HTERT RPE-1 (cell line): ENCODE data around the gene SOHLH2.

Source experiments
- in situ Hi-C: fragments of 300-500 bp; cut with MboI; formaldehyde crosslinking; loops from 4 replicates; pipeline ENCODE4 v1.14.3; 2020; ENCODE audit warnings: low sequenced_read_pairs

Gene SOHLH2, protein sequence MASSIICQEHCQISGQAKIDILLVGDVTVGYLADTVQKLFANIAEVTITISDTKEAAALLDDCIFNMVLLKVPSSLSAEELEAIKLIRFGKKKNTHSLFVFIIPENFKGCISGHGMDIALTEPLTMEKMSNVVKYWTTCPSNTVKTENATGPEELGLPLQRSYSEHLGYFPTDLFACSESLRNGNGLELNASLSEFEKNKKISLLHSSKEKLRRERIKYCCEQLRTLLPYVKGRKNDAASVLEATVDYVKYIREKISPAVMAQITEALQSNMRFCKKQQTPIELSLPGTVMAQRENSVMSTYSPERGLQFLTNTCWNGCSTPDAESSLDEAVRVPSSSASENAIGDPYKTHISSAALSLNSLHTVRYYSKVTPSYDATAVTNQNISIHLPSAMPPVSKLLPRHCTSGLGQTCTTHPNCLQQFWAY

DNA sequence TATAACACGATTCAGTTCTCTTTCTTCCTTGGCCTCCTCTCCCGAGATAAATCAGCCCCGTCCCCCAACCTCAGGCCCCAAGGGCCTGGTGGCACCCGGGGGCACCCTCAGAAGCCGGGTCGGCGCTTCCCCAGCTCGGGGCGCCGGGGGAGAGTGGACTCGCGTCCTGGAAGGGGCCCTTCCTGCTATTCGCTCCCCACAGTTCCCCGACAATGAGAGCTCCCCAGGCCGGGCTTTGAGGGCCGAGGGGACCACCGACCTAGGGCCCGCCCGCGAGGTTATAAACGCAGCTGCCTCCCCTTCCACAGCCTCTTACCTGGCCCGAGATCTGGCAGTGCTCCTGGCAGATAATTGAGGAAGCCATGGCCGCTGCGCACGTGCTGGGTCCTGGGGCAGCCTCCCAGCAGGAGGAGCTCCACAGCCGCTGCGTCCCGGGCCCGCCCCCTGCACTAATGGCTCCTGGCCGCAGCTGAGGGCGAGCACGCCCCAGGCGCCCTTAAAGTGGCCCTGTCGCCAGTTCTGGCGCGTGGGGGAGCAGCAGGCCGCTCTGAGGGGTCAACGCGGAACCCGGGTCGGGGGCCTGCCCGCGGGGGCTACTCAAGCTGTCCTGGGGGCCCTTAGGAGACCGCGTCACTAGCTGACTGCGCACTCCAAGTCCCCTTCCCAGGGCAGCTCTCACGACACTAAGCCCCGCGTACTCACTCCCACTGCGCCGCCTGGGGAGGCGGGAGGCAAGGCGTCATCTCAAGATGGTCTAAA, at the start of gene SOHLH2:
TSS of gene SOHLH2 (minus strand) at position 394 of the 759 bp plus-strand sequence. CDS start at position 364, 30 bp downstream.
- in situ Hi-C loops, result no loop called here

DNA sequence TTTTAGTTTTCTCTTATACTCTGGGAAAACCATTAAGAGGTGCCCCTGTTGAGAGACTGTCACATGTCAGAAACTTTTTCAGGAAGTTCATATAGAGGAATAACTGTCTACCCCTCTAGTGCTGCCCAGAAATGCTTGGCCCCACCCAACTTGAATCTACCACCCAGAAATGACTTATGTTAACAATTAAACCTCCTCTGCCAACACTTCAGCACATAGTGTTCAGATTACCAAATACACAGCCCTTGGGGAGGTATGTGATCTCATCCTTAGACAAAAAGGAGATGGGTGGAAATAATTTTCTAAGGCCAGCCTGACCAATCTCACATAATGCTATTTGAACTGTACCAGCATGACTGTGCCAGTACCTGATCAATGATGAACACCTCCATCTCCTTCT, 47.6 kb upstream of the SOHLH2 start:
- in situ Hi-C loops, result loop anchor here (25.0 kb wide), 1 partner anchor 275 kb away; no protein-coding TSS in a partner anchor

DNA sequence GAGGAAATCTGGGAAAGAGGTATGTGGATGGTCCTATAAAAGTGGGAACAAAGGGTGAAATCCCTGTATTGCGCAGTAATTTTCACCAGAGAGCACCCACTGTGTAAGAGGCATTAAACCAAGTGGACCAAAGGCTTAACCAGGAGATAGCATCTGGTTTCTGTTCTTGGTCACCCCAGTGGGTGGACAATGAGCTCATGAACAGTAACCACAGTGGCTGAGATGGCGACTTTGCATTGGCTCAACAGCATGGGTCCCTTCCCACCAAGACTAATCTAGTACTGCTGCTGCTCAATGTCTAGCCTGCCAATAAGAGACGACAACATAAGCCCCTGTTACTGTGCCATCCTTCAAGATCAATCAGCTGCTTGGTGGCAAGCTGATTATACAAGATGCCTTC, 46.7 kb upstream of the SOHLH2 start:
- in situ Hi-C loops, result loop anchor here (25.0 kb wide), 1 partner anchor 274 kb away; no protein-coding TSS in a partner anchor

DNA sequence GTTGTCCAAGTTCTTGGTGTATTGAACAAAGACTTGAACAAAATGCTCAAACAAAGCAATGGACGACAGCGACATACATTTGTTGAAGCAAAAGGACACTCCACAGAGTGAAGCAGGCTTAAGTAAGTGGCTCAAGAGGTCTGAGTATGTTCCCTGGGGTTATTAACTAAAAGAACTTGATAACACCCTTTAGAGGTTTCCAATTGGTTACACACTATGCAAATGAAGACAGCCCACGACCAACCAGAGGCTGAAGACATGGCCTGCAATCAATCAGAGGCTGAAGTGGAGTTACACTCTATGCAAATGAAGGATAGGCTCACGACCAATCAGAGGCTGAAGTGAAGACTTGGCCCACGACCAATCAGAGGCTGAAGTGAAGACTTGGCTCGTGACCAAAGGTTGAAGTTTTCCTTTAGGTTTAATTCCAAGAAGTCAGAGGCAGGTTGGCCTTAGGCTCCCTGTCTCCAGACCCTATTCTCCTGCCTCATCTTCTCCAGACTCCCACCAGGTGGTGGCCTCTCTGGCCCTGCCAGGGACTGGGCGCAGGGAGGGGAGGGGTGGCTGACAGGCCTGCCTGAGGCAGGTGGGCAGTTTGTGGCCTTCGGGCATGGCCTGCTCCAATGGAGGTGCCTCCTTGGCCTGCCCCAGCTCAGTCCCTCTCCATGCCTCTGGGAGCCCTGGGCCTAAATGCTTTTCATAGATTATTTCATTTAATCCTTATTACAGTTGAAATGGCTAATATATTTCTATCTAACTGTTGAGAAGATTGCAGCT, 45.2 kb upstream of the SOHLH2 start:
- in situ Hi-C loops, result loop anchor here (25.0 kb wide), 1 partner anchor 272 kb away; no protein-coding TSS in a partner anchor

DNA sequence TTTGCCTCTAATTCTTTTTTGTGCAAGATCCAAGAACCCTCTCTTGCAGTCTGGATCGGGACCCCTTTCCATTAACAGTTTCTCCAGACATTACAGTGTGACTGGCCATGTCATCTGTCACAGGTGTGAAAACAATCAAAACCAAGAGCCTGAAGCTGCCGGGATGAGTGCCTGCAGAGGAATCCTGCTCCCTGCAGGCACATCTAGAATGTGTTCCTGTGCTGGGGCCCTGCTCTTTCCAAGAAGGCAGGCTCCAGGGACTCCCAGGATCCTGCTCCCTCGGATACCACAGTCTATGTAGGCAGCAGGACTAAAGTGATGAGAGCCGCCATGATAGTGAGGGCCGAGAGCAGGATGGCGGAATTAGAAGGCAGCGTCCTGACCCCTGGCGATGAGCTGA, 44.5 kb upstream of the SOHLH2 start:
- in situ Hi-C loops, result loop anchor here (25.0 kb wide), 1 partner anchor 272 kb away; no protein-coding TSS in a partner anchor

DNA sequence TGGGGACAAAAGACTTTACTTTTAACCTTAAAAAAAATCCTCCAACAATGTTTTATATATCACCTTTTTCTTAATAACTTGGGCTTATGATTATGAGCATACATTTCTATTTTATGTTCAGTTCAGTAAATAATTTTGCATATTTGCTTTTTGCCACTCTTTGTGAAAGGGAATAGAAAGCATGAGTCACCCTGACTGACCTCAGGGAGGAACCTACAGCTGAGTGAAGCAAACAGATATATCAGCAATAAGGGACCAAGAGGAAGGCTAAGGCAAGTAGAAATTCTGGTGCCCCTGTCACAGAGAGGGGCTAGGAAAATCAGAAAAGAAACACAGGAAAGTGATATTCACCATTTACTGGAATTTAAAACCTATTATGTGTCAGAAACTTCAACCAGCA, 37.2 kb upstream of the SOHLH2 start:
- in situ Hi-C loops, result loop anchor here (25.0 kb wide), 1 partner anchor 264 kb away; no protein-coding TSS in a partner anchor

DNA sequence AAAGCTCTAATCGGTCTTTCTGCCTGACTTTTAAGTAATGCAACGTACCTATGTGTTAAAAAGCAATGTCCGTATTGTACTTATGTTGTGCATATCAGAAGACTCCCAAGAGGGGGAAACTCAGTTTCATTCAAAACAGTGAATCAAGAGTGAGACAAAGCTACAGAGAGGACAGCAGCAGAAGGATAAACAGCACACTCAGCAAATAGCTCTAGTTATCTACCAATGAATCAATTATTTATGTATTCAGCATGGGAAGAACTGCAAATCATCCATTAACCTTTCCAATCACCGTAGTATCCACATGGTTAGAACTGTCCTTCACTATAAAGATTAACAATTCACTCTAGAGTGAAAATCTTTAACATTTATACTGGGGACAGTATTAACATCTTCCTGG, 36.7 kb upstream of the SOHLH2 start:
- in situ Hi-C loops, result loop anchor here (25.0 kb wide), 1 partner anchor 264 kb away; no protein-coding TSS in a partner anchor

DNA sequence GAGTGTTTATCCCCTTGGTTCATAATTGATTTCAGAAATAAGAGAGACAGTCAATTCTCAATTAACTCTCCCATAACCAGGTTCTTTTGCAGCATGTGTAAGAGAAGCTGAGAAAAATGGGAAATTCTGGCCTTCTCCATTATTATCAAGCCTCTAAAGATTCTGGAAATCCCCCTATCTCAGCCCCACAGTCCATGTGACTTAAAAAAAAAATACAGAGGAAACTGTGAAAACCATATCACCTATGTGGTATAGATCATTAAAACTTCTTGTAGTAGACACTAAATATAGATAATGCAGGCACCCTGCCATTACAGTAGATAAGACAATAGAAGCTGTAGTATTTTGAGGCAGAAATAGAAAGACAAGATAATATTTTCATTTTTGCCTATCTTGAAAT, 34.3 kb upstream of the SOHLH2 start:
- in situ Hi-C loops, result no loop called here

DNA sequence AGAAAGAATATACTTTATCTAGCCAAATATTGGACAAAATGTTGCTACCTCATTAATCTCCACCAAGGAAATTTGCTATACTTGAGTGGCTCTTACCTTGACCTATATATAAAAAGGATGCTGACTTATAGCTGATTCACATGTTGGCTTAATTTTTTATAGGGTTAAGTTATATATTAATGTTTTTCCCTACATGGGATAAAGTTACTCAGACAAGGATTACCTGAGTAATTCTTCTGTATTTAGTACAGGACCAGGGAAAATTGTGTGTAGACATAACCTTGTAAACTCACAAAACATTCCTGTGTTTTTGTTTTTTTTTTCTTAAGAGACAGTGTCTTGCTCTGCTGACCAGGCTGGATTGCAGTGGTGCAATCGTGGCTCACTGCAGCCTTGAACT, 30.6 kb upstream of the SOHLH2 start:
- in situ Hi-C loops, result no loop called here

DNA sequence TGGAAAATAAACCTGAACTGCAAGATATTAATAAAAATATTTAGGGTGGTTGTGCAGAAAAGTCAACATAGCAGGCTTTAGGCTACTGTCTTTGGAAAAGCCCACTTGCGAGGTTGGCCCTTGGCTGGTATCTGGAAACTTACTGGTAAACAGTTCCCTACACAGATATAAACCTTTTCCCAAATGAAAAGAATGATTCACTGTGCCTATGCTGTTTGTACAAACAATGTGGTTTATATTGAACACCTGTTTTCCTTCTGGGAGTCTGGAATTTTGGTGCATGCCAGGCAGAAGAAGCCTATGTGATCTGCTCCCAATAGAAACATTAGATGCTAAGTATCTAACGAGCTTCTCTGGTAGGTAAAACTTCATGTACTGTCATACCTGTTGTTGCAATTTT, 29.7 kb upstream of the SOHLH2 start:
- in situ Hi-C loops, result no loop called here

DNA sequence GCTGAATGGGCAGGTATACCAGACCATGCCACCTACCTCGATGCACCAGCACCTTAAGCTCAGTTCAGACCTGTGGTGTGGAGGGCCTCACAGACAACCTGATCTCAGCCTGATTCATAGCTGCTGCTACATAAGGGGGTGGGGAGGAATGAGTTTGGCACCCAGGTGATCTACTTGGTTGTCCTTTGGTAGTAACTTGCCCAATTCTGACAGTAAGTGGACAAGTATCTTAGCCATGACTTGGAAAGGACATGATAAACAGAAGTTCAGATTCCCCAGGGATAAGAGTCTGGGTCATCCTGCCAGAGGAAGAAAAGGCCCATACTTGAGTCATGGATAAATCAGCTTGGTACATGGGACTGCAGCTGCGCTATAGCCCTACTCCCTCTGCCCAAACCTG, 28.4 kb upstream of the SOHLH2 start:
- in situ Hi-C loops, result no loop called here

DNA sequence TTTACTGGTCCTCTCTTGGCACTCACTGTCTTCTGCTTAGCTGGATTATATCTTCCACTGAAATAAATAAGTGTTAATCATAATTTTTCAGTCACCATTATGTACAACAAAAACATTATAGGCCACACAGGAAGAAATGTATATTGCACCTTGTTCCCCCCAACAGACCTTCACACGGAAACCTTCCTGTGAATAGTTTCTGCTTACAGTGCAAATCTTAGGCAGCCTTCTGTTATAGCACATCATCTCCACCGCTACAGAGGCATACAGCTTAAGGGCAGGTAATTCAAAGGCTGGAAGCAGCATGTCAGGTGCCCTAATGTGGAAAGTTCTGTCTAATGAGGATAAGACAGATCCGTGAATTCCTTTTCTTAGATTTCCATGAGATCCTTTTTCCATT, 16.9 kb upstream of the SOHLH2 start:
- in situ Hi-C loops, result no loop called here

DNA sequence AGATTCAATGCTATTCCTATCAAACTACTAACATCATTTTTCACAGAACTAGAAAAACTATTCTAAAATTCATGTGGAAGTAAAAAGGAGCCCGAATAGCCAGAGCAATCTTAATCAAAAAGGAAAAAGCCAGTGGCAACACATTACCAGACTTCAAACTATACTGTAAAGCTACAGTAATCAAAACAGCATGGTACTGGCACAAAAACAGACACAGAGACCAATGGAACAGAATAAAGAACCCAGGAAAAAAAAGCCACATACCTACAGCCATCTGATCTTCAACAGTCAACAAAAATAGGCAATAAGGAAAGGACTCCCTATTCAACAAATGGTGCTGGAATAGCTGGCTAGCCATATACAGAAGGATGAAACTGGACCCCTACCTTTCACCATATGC, 10.4 kb upstream of the SOHLH2 start:
- in situ Hi-C loops, result no loop called here

DNA sequence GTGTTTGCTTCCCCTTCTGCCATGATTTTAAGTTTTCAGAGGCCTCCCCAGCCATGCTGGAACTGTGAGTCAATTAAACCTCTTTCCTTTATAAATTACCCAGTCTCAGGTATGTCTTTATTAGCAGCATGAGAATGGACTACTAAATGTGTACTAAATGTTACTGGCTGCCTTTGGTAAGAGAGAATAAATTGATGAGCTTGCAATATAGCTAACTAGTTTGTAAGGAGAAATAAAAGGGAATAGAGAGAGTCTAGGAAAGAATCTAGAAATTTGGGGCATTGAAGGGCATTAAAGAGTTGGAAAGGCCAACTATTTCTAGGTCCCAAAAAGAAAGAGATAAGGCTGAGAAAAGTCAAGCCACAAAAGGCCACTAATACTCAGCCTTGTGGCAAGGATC, 5.5 kb upstream of the SOHLH2 start:
- in situ Hi-C loops, result no loop called here

DNA sequence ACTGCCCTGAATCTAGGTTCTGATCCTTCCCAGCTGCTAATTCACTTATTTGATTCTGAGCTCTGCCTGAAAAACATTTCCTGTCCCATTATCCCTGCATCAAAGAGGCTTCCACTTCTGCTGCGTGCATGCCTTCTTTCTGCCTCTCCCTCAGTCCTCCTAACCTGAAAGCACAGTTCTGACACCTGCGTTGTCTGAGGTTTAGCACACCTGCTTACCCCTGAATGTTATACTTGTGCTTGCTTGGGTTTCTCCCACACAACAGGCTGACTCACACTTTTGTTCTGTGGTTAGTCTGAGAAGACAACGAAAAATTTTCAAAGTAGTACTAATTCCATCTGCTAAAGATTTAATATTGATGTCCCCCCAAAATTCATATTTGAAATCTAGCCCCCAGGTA, 3.1 kb upstream of the SOHLH2 start:
- in situ Hi-C loops, result no loop called here

DNA sequence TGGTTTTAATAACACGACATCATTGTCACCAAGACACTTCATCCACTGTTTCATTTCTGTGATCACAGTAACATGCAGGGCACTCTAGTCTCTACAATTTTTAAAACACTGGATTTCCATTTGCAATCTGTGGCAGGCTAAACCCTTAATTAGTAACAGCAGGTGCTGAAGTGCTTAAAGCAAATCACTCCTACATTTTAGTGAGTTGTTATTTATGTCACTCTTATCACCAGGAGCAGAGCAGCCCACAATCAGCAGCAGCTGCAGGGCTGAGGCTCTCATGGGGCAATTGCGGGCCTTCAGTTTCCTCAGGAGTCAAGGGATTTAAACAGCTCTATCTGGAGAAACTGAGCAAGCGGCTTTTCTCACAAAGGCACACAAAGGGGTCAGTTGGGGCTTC, 1.6 kb downstream of the SOHLH2 start:
- in situ Hi-C loops, result no loop called here

DNA sequence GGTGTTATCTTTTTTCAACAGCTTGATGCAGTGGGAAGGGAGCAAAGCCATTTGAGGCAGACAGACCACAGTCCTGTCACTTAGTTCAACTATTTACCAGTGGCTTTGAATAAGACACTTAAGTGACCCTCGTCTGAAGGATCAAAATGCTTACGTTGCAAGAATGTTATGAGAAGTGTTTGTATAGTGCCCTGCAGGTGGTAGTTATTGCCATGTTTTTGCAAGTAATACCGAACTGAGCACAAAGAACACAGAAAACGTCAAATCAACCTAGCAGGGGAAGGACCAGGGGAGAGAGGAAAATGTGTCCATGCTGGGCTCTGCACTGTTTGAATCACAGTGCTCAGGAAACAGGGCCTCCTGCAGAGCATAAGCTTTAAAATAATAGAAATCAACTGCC, 2.8 kb downstream of the SOHLH2 start:
- in situ Hi-C loops, result no loop called here

DNA sequence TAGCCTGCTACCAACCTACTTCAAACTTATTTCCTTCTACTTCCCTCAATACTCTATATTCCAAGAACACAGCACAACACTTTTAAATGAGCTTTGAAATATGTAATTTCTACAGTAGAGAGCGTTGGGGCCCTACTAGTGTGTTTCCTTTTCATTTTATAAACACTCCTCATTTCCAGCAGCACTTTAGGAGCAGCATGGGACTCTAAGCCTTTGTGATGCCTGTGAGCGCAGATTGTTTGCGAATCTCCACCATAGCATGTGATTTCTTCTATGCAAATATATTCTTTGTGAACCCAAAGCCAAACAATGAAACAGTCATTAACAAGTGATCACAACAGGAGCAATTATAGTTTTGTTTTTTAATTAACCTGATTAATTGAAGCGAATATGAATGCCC, 3.6 kb downstream of the SOHLH2 start:
- in situ Hi-C loops, result no loop called here

DNA sequence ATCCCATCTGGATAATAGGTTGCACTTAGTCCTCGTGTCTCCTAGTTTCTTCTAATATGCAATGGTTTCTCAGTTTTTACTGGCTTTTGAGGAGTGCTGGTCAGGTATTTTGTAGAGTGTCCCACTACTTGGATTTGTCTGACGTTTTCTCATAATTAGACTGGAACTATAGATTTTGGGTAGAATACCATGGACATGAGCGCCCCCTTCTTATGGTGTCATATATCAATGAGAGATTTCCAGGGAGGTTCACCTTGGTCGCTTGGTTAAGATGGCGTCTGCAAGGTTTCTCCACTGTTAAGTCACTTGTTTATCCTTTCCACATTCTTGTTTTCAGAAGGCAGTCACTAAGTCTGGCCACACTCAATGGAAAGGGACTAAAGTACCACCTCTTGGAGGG, 6.7 kb downstream of the SOHLH2 start:
- in situ Hi-C loops, result no loop called here

DNA sequence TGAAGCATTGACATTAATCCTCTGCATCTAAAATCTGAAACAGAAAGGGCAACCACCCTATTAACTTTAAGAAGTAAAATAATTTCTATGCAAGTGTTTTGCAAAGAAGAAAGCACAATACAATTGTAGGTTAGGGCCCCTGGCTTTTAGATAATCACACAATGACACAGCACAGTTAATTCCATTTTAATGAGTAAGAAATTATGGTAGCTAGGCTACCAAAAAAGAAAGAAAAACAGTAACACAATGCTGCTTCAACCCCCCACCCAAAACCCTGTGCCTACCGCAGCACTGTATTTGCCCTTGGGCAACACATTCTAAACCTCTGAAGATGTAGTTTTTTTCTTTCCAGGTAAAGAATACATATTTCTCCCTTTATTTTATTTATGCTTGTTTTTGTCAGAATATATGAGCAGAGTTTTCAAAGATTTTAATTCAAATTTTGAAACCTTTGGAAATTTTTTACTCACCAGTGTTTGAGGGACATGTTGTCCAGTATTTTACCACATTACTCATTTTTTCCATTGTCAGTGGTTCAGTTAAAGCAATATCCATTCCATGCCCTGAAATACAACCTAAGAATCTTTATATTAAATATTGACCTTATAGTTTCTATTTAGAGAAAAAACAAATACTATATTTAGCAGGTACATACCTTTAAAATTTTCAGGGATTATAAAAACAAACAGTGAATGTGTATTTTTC, 21.1 kb downstream of the SOHLH2 start:
- in situ Hi-C loops, result no loop called here
